HS-5 (cell line): ENCODE results near the gene TMEM198.

Source experiments
- DNase-seq: peaks from one replicate; pipeline ENCODE4 v3.0.0-alpha.2; 2012; ENCODE audit warnings: low read depth

TMEM198 gene

DNA sequence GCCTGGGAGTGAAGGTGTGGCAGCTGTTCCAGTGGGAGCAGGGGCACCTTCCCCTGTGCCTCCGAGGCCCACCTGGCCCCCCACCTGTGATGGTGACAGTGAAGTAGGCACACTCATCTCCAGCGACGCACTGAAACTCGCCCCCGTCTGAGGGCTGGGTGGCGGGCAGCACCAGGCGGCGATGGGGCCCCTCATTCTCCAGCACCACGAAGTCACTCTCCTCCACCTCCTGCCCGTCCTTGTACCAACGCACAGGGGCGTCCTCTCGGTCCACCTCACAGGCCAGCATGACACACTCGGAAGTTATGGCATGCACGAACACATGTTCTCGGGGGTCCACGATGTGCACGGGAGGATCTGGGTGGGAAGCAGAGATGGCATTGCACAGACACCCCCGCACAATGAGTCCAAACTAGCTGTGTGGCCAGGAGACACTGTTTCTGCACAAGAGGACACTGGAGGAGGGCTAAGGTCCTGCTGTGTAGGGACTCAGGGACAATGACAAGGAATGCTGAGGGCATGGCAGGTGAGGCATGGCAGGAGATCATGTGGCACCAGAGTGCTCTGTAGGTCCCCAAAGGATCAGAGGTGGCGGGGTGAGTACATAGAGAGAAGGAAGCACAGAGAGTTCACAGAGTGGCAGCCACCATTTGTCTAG, 19.6 kb downstream of the TMEM198 start:
- DNase-seq: no peak

GRCh38 chr2:219565130-219566080, 21.6 kb downstream of the TMEM198 start:
- no peak for DNase-seq

DNA sequence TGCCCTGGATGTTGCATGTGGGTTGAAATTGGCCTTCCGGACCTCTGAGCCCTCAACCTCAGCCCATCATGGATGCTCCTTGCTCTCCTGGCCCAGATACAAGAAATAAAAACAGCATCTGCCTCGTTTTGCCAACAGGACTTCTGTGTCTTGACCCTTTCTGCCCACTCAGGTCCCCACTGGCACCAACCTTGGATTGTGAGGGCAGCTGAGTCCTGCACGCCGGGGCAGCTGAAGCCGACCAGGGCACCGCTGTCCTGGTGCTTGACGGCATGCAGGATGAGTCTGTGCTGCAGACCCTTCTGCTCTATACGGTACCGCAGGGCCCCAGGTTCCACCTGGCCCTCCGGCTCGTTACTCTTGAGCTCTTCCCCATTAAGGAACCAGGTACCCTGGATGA, 22.8 kb downstream of the TMEM198 start:
- no peak for DNase-seq

DNA sequence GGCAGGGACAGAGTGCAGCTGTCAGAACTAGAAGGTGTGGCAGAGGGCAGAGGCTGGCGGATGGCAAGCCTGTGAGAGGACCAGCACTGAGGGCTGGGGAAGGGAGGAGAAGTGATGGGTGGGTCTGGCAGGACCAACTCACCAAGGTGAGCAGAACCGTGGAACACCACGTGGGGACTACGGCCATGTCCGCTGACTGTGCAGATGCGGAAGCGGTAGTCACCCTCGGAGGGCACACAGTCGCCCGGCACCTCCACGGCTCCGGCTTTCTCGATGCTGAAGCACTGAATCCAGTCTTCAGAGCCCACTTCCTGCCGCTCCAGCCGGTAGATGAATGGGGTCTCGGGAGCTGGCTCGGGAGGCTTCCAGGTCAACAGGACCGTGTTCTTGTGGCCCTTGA, 23.3 kb downstream of the TMEM198 start:
- DNase-seq: no peak

- DNase-seq: no peak
Measured at GRCh38 chr2:219567791-219568361, 24.0 kb downstream of the TMEM198 start.

DNA sequence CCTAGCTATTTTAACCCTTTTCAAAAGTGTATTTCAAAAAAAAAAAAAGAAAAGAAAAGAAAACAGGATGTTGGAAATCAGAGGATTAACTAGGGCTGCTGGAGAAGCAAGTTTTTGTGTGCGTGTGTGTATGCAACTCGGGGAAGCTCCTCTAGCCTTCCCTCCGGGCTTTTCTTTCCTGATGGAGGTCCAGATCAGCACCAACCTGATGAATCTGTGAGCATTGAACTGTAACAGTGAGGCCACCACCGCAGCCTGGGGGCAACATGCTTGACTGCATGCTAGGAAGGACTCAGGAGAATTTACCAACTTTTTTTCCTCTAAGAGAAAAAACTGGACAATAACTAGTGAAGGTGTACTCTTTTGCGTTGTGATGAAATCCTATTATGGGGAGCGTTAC, 25.2 kb downstream of the TMEM198 start:
- no peak for DNase-seq

GRCh38 chr2:219569635-219570034, 25.8 kb downstream of the TMEM198 start:
- DNase-seq: no peak

DNA sequence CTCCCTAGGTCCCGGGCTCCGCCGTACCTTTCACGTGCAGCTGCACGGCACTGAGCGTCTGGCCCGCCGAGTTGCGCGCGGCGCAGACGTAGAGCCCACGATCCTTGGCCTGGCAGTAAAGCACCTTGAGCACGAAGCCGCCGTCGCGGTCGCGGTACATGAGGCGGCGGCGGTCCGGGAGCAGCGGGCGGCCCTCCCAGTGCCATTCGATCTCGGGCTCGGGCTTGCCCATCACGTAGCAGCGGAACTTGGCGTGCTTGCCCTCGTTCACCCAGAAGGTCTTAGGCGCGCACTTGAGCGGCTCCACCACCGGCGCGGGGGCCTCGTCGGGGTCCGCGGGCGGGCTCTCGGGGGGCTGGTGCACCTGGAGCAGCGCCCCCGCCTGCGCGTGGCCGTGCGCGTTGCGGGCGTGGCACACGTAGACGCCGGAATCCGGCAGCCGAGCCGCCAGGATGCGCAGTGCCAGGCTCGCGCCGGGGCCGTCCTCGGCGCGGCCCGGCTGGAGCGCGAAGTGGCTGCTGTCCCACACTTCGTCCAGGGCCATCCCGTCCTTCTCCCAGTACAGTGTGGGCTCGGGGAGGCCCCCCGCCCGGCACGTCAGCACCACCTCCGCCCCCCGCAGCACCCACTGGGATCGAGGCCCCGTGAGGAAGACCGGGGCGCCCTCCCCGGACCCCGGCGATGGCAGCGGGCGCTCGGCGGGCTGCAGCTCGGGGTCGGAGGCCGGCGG, 26.5 kb downstream of the TMEM198 start:
- DNase-seq: no peak

GRCh38 chr2:219570924-219571310, 27.1 kb downstream of the TMEM198 start:
- no peak for DNase-seq

- DNase-seq: peak; percentile 29
Measured at GRCh38 chr2:219571311-219572236, 27.7 kb downstream of the TMEM198 start, which contains the start of gene OBSL1. Gene OBSL1 (minus strand): TSS chr2:219571539. CDS start chr2:219571232, 307 bp downstream.

GRCh38 chr2:219572237-219573001, 28.6 kb downstream of the TMEM198 start, which contains the start of gene INHA:
Gene INHA (plus strand): TSS chr2:219572310. CDS start chr2:219572375, 65 bp downstream.
- DNase-seq: no peak

DNA sequence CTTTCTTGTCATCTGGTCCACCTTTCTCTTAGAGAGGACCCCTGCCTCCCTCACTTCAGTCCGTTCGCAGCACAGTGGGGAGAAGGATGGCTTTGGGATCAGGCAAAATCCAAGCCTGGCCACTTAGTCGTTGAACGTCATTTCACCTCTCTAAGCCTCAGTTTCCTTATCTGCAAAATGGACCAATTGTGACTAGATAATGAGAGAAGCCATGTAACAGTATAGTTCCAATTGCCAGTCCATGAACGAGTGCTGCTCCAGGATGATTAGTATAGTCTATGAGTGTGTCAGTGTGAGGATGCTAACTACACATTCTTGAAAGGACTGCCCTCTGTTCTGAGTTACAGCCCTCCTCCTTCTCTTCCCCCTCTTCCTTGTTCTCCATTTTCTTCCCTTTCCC, 29.3 kb downstream of the TMEM198 start:
- DNase-seq: no peak

DNA sequence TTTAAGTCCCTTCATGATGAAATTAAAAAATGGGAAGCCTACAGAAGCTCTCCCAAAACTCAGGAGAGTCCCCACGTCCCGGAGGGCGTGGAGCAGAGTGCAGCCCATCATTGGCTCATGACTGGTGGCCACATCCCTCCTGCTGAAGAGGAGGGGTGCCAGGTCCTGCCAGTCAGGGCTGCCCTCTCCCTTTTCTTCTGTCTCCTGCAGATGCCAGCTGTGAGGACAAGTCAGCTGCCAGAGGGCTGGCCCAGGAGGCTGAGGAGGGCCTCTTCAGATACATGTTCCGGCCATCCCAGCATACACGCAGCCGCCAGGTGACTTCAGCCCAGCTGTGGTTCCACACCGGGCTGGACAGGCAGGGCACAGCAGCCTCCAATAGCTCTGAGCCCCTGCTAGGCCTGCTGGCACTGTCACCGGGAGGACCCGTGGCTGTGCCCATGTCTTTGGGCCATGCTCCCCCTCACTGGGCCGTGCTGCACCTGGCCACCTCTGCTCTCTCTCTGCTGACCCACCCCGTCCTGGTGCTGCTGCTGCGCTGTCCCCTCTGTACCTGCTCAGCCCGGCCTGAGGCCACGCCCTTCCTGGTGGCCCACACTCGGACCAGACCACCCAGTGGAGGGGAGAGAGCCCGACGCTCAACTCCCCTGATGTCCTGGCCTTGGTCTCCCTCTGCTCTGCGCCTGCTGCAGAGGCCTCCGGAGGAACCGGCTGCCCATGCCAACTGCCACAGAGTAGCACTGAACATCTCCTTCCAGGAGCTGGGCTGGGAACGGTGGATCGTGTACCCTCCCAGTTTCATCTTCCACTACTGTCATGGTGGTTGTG, 30.9 kb downstream of the TMEM198 start:
- no peak for DNase-seq

DNA sequence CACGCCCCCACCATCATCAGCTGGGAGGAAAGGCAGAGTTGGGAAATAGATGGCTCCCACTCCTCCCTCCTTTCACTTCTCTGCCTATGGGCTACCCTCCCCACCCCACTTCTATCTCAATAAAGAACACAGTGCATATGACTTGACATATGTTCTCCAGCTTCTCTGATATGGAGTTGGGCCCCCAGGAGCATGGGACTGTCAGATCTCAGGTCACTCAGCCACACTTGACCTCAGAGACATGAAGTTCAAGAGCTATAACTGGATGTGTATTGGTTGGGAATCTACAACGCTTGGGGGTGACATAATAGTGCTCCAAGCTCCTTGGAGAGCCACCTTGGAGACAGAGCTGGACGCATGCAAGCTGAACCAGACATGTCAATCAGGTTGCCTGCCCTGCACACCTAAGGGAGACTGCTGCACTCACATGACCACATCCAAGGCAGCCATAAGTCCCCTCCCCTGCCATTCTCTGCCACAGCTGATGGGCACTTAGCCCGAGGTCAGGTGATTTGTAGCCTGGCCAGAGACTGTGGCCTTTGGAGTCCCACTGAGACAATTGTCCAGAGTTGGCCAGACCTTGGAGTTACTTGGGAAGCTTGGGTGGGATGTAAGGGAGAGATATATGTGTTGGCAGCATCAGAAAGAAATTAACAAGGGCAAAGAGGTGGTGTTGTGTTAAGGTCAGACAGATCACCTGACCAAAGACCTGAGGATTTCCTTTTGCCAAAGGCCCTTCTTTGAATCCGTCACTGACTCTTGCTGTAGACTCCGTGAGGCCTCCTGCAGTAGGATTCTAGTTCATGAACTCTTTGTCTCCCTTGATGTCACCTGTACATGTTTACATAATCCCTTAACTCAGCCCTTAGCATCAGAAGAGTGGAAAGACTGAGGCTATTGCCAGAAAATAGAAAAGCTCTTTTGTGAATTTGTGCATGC, 32.0 kb downstream of the TMEM198 start:
- no peak for DNase-seq

DNA sequence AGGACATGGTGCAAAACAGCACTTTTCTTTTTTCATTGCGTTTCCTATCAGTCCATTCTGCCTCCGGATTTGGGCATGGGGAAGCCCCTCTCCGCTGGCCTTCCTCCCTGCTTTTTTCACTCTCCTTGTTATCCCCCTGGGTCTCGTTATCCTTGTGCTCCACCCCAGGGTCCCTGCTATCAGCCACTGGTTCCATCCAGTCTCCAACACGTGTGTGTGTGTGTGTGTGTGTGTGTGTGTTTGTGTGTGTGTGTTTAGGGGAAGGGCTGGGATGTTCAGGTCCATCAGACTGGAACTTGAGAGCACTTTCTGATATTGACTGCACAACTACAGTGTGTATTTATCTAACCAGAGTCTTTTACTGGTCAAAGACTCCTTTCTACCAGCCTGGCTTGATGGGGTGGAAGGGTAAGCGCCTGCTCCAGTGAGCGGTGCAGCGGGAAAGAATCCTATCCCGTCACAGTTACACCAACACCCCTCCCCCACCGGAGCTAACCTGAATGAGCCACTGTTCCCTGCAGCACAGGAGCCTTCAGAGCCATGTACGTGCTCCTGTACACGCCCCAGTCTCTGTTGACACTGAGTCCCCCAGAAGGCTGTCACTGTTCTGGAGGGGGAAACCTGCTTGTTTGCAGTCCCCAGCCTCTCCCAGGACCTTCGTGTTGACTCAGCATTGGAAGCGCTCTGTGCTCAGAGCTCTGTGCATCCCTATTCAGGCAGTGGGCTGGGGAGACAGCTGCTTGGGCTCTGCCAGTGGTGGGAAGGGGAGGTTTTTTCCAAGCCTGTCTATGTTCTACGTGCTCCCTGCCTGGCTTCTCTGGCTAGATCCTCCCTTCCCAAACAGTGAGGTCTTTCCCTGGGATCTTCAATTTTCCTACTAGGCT, 32.9 kb downstream of the TMEM198 start:
- no peak for DNase-seq

- DNase-seq: no peak
Measured at GRCh38 chr2:219578811-219579613, 35.2 kb downstream of the TMEM198 start.
